GM18502 (cell line): ENCODE data around the gene PARVG.

Experiments used
- ATAC-seq: cut with Tn5 transposase; IDR thresholded peaks from one replicate; pipeline ENCODE4 v1.9.1; 2021; ENCODE audit warnings: mild to moderate bottlenecking; ENCODE audit not compliant: unreplicated experiment, poor library complexity

PARVG gene, protein sequence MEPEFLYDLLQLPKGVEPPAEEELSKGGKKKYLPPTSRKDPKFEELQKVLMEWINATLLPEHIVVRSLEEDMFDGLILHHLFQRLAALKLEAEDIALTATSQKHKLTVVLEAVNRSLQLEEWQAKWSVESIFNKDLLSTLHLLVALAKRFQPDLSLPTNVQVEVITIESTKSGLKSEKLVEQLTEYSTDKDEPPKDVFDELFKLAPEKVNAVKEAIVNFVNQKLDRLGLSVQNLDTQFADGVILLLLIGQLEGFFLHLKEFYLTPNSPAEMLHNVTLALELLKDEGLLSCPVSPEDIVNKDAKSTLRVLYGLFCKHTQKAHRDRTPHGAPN

DNA sequence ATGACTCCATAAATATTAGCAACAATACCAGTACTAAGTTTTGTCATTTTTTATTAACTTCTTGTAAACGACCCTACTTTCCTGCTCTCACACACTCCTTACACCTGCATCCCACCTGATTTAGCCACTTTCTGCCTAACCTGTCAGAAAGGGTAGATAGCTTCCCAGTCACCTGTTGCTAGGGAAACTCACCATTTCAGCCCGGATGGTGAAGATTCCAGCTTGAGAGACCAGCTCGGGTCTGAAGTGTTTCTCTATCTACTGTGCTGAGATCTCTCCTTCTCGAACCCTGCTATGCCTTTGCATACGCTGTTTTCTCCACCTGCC is at the start of gene PARVG:
TSS of gene PARVG (plus strand) at position 220 of the 327 bp plus-strand sequence. CDS start 2,405 bp downstream, outside the sequence.
- peak; percentile 67 for ATAC-seq

GRCh38 chr22:44131412-44131811 is 49.3 kb upstream of the PARVG start:
- no peak for ATAC-seq

DNA sequence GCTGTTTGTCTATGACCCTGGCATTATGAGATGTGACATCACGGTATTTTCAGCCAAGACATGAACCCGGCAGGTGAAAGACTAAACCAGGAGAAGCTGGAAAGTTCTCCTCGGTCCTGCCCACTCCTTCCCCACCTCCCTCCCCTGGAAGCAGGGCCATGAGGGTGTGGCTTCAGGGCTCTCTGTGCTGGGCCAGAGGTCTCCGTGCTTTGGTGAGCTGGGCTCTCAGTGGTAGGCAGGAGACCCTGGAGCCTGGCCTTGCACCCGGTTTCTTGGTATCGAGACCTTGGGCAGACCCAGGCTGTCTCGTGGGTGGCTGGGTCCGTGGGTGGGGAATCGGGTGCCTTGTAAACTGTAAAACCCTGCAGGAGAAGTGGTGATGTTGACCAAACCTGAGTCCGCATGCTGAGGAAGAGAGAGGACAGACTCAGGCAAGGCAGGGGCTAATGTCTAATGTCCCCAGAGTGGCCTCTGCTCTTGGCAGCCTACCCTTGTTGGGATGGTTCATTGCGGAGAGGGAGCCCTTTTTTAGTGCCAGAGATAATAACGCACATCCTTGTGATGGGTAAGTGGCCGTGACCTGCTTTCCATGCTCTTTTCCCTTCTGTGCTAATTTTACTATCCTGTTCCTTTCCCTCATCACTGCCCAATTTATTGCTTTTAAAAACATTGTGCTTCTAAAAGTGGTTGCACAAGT is 48.6 kb upstream of the PARVG start:
- ATAC-seq: no peak

DNA sequence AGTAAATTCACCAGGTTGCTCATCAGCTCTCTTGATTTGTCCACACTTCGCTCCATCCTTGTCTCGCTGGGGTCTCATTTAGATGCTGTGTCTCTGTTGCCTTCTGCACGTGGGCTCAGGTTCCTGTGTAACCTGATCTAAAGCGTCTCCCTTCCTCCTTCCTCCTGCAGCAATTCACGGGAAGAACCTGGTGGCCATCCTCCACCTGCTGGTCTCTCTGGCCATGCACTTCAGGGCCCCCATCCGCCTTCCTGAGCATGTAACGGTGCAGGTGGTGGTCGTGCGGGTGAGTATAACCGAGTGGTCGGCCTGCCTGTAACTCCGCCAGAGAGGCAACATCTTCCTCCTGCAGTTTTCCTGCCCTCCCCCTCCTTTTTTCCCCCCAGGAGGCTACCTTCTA is 48.0 kb upstream of the PARVG start:
- ATAC-seq: no peak

DNA sequence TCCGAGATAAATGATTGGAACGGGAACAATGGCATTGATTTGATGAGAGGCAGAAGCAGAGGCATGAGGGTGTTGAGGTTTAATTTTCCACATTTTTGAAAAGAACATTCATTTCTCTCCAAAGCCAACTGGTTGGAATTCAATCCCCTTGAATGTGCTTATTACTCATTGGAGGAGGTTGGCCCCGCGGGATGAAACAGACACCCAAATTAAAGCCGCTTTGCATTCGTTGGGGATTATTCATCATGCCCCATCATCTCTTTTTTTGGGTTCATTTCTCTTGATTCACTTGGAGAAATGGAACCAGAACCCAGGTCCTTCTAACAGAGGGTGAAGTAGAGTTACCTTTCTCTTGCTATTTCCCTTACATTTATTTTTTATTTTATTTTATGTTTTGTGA is 47.6 kb upstream of the PARVG start:
- no peak for ATAC-seq

GRCh38 chr22:44133901-44134571 is 46.7 kb upstream of the PARVG start:
- no peak for ATAC-seq

- ATAC-seq: no peak
These were observed 44.6 kb upstream of the PARVG start for GRCh38 chr22:44136112-44136511.

GRCh38 chr22:44136786-44137185 is 43.9 kb upstream of the PARVG start:
- no peak for ATAC-seq

GRCh38 chr22:44137415-44137814 is 43.3 kb upstream of the PARVG start:
- no peak for ATAC-seq

- ATAC-seq: no peak
These were observed 41.0 kb upstream of the PARVG start for GRCh38 chr22:44139773-44140172.

- ATAC-seq: no peak
These were observed 38.2 kb upstream of the PARVG start for GRCh38 chr22:44142421-44143104.

- no peak for ATAC-seq
These were observed 37.6 kb upstream of the PARVG start for GRCh38 chr22:44143105-44143474.

DNA sequence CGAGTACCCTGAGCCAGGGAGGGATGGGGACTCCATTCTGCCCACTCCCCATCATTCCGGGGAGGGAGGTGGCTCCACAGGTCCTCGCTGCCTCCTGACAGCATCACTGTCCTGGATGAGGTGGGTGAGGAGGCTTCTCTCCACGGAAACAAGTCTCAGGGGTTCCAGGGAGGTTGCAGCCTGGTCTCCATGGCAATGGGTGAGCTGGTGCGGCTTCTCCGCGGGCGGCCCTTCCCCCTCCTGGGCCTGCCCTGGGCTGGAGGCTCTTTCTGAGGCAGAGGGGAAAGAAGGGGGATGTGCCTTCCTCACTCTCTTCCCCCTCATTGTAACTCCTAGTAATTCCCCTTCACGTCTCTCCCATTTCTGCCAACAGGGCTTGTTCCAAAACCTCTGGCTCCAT is 37.1 kb upstream of the PARVG start:
- no peak for ATAC-seq

- ATAC-seq: no peak
These were observed 36.6 kb upstream of the PARVG start for GRCh38 chr22:44144046-44144569.

DNA sequence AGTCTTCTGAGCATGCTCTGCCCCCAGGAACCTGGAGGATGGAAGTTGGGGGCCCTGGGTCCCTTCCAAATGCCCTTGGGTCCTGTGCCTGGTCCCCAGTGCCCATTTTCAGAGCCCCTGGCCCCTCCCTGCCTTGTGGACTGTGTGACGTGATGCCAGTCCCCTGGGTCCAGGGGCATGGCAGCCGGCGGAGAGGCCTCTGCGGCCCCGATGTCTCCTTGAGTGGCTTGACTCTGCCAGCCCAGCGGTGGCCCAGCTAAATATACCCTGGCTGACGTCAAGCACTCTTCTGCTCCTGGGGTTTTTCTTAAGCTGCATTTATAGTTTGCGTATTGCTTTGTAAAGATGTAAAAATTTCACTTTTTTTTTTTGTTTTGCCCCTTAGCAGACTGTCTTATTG is 35.2 kb upstream of the PARVG start:
- ATAC-seq: no peak

DNA sequence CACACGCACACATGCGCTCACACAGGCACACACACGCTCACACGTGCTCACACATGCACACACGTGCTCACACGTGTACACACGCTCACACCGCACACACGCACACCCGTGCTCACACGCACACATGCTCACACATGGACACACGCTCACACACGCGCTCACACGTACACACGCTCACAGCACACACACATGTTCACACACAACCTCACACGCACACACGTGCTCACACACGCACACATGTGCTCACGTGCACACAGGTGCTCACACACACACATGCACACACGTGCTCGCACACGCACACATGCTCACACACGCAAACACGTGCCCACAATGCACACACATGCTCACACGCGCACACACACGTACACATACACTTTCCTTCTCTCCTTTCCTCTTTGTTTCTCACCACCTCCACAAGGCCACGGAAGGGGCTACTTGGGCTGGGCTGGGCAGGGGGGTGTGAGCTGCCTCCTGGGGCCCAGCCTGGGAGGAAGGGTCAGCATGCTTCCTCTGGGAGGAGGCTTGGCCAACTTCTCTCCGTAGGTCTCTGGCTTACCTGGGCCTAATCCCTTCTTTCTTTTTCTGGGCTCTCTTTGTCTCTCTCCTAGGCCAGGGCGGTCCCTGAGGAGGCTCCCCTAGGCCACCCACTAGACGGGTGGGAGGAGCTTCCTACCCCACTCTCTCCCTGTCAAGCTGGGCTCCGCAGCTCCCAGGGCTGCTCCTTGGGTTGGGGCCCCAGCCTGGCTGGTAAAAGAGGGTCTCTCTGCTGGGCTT is 34.5 kb upstream of the PARVG start:
- ATAC-seq: no peak

DNA sequence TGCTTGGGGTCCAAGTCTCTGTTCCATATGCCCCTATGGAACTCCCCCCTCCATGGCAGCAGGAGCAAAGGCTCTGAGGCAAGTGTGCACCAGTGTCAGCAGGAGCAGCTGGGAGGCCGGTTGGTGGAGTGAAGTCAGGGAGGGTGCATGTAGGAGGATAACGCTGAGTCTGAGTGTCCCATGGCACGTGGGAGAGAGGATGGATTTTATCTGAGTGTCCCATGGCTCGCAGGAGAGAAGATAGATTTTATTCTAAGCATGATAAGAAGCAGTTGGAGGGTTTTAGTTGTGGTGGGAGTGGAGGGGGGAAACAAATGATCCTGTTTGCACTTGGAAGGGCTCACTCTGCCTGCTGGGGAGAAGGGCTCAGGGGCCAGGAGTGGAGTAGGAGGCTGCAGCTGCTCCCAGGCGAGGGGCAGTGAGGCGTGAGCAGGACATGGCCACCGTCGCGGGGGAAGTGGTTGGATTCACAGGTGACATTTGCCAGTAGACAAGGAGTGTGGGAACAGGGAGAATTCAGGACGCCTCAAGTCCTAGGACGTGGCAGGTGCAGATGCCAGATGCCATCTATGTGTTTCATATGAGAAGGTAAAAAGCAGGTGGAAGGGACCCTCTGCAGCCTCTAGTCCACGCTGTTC is 33.6 kb upstream of the PARVG start:
- no peak for ATAC-seq

- ATAC-seq: no peak
These were observed 32.7 kb upstream of the PARVG start for GRCh38 chr22:44147821-44148574.

- no peak for ATAC-seq
These were observed 29.0 kb upstream of the PARVG start for GRCh38 chr22:44151676-44152075.
